GM18909 (cell line): ENCODE measurements around the gene SYT14.
"Not testable (repeated sequence)": the region's sequence is repeated elsewhere in the genome, so short reads cannot be mapped to it uniquely, and the experiment has no call there.

Experiments
- ATAC-seq: cut with Tn5 transposase; IDR thresholded peaks from one replicate; pipeline ENCODE4 v1.9.1; 2021; ENCODE audit warnings: mild to moderate bottlenecking; ENCODE audit not compliant: unreplicated experiment, poor library complexity

SYT14 gene

GRCh38 chr1:209937996-209938959 lies at the start of gene SYT14:
Gene SYT14, plus strand, starts transcription at chr1:209938217. Its CDS starts 48 bp downstream, at chr1:209938265.
- ATAC-seq: no peak

GRCh38 chr1:209888291-209889076 lies 49.5 kb upstream of the SYT14 start:
- ATAC-seq: not testable (repeated sequence)

GRCh38 chr1:209889077-209889418 lies 49.0 kb upstream of the SYT14 start:
- no peak for ATAC-seq

GRCh38 chr1:209890641-209891330 lies 47.2 kb upstream of the SYT14 start:
- no peak for ATAC-seq

GRCh38 chr1:209893751-209894150 lies 44.3 kb upstream of the SYT14 start:
- ATAC-seq: no peak

- no peak for ATAC-seq
Measured at GRCh38 chr1:209895709-209896108, 42.3 kb upstream of the SYT14 start.

GRCh38 chr1:209896346-209896745 lies 41.7 kb upstream of the SYT14 start:
- ATAC-seq: no peak

GRCh38 chr1:209898271-209898670 lies 39.7 kb upstream of the SYT14 start:
- not testable (repeated sequence) for ATAC-seq

GRCh38 chr1:209898851-209899250 lies 39.2 kb upstream of the SYT14 start:
- not testable (repeated sequence) for ATAC-seq

GRCh38 chr1:209899948-209900347 lies 38.1 kb upstream of the SYT14 start:
- ATAC-seq: no peak

GRCh38 chr1:209900734-209901133 lies 37.3 kb upstream of the SYT14 start:
- no peak for ATAC-seq

GRCh38 chr1:209901211-209901610 lies 36.8 kb upstream of the SYT14 start:
- ATAC-seq: no peak

- not testable (repeated sequence) for ATAC-seq
Measured at GRCh38 chr1:209904774-209905173, 33.2 kb upstream of the SYT14 start.

- no peak for ATAC-seq
Measured at GRCh38 chr1:209911746-209912145, 26.3 kb upstream of the SYT14 start.

GRCh38 chr1:209912306-209912705 lies 25.7 kb upstream of the SYT14 start:
- ATAC-seq: no peak

GRCh38 chr1:209919637-209920036 lies 18.4 kb upstream of the SYT14 start:
- not testable (repeated sequence) for ATAC-seq

GRCh38 chr1:209920844-209921243 lies 17.2 kb upstream of the SYT14 start:
- no peak for ATAC-seq

- ATAC-seq: no peak
Measured at GRCh38 chr1:209924390-209924789, 13.6 kb upstream of the SYT14 start.

- ATAC-seq: no peak
Measured at GRCh38 chr1:209926045-209926444, 12.0 kb upstream of the SYT14 start.

GRCh38 chr1:209927466-209927865 lies 10.6 kb upstream of the SYT14 start:
- ATAC-seq: no peak

- no peak for ATAC-seq
Measured at GRCh38 chr1:209929751-209930150, 8.3 kb upstream of the SYT14 start.
